Breast epithelium (tissue), 3 donors: ENCODE data around the gene DKKL1.

Source experiments
- POLR2A ChIP-seq: fragments of 450-650 bp; IDR thresholded peaks from one replicate; pipeline ENCODE4 v1.6.1; 2016; ENCODE audit warnings: antibody characterized with exemption, mild to moderate bottlenecking, moderate library complexity
- POLR2AphosphoS5 ChIP-seq, 3 donors: sonication (generic); formaldehyde crosslinking; IDR thresholded peaks; one replicate each; pipeline ENCODE4 v1.6.1; 2017; ENCODE audit warnings: antibody characterized with exemption in 3 of 3
- TF ChIP-seq, protein P1 (sequence below), 3 donors: fragments of 450-650 bp; IDR thresholded peaks; one replicate each; pipeline ENCODE4 v1.5.1; 2016 to 2017; ENCODE audit warnings: antibody characterized with exemption in 3 of 3, mild to moderate bottlenecking in 3 of 3, moderate library complexity in 3 of 3

DNA sequence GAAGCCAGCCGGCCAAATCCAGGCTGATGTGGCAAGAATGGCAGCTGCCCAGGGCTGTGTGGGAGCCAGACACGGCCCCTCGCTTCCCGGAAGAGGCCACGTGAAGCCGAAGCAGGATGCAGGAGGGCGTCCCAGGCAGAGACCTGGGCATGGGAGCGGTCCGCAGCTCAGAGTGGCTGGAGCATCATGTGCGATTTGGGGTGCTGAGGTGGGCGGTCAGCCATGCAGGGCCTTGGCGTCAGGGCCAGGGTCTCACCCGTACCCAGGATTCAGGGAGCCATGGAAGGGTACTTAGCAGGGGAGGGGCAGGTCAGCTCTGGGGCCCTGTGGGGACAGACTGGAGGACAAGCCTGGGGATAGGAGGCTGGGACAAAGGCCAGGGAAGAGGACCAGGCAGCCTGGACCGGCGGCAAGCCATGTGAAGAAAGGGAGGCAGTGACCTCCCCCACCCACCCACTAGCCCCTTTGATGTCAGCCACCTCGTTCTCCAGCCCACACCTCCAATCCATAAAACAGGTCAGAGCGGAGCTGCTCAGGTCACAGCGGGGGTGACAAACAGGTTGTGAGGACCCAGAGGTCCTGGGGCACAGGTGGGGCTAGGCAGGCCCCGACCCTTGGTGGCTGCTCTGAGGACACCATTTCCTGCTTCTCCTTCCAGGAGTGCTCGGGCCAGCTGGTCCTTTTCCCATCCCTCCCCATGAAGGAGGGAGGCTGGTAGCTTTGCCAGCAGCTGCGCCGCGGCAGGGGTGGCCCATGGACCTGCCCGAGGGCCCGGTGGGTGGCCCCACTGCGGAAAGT, 26.7 kb downstream of the DKKL1 start:
- TF ChIP-seq POLR2A (no peak), POLR2AphosphoS5 (IDR thresholded peaks at IDR 0.05) (no peak)
- TF ChIP-seq, protein P1, sequence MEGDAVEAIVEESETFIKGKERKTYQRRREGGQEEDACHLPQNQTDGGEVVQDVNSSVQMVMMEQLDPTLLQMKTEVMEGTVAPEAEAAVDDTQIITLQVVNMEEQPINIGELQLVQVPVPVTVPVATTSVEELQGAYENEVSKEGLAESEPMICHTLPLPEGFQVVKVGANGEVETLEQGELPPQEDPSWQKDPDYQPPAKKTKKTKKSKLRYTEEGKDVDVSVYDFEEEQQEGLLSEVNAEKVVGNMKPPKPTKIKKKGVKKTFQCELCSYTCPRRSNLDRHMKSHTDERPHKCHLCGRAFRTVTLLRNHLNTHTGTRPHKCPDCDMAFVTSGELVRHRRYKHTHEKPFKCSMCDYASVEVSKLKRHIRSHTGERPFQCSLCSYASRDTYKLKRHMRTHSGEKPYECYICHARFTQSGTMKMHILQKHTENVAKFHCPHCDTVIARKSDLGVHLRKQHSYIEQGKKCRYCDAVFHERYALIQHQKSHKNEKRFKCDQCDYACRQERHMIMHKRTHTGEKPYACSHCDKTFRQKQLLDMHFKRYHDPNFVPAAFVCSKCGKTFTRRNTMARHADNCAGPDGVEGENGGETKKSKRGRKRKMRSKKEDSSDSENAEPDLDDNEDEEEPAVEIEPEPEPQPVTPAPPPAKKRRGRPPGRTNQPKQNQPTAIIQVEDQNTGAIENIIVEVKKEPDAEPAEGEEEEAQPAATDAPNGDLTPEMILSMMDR (IDR thresholded peaks at IDR 0.05) = no peak
